Activated CD4-positive, alpha-beta T cell treated with anti-CD3 and anti-CD28 coated beads, Interleukin-2, amount 10 ng/mL, durations not matched to agents 24 days and 14 days (primary cell): ENCODE data around the gene HIF1A. TPM values are rescaled to one million over a fixed set of nuclear protein-coding genes. Genes with fewer than 3 reads are reported as not detected.

ENCODE experiments used
- DNase-seq: peaks from one replicate; pipeline ENCODE4 v3.0.0; 2022
- H3K27ac Mint-ChIP-seq: one replicate; pipeline ENCODE4 v1.8.0; 2022; ENCODE audit warnings: mild to moderate bottlenecking, mixed read lengths
- H3K27me3 Mint-ChIP-seq: one replicate; pipeline ENCODE4 v1.8.0; 2022; ENCODE audit warnings: mixed read lengths
- H3K36me3 Mint-ChIP-seq: one replicate; pipeline ENCODE4 v1.8.0; 2022; ENCODE audit warnings: low read depth, mild to moderate bottlenecking, mixed read lengths
- H3K4me1 Mint-ChIP-seq: one replicate; pipeline ENCODE4 v1.8.0; 2021; ENCODE audit warnings: mixed read lengths
- H3K4me3 Mint-ChIP-seq: one replicate; pipeline ENCODE4 v1.8.0; 2022; ENCODE audit warnings: mild to moderate bottlenecking, moderate library complexity, mixed read lengths
- H3K9me3 Mint-ChIP-seq: one replicate; pipeline ENCODE4 v1.8.0; 2021; ENCODE audit warnings: mixed read lengths
- intact Hi-C: fragments of 100-400 bp; cut with micrococcal nuclease; formaldehyde crosslinking; loops from one replicate; pipeline ENCODE4 v1.15.1; 2023
- total RNA-seq: library from RNA; stranded (reverse); gene quantifications from 2 replicates; pipeline ENCODE4 v1.2.3, GENCODE V29; 2022

HIF1A gene
- total RNA-seq, 1 donor from 2014 or later = 181 TPM

- Mint-ChIP-seq H3K4me3 (peak overlapping the region; percentile 70), H3K36me3 (peaks cover 7% of the 10 kb centered on the region), H3K9me3 (peaks cover 3% of the 10 kb centered on the region), H3K27ac (peak overlapping the region; percentile 95), H3K27me3 (no peaks in the 10 kb centered on the region), H3K4me1 (peaks cover 62% of the 10 kb centered on the region)
- intact Hi-C loops = loop anchor here (1.0 to 5.0 kb wide), 13 partner anchors 10 to 909 kb away; partner anchors contain the start of gene HIF1A
- peak; percentile 71 for DNase-seq
These were observed 33.6 kb upstream of the HIF1A start for GRCh38 chr14:61661471-61662400.

- H3K36me3 Mint-ChIP-seq = peaks cover 4% of the 10 kb centered on the region
- H3K4me3 Mint-ChIP-seq = peak overlapping the region; percentile 70
- peaks cover 66% of the 10 kb centered on the region for H3K4me1 Mint-ChIP-seq
- H3K27ac Mint-ChIP-seq = peak overlapping the region; percentile 95
- no peaks in the 10 kb centered on the region for H3K27me3 Mint-ChIP-seq
- intact Hi-C loops = loop anchor here (1.0 to 5.0 kb wide), 10 partner anchors 9 to 910 kb away; partner anchors contain the start of gene HIF1A
- DNase-seq = peak; percentile 90
- H3K9me3 Mint-ChIP-seq = peaks cover 3% of the 10 kb centered on the region
These were observed 32.6 kb upstream of the HIF1A start for GRCh38 chr14:61662437-61663311.

GRCh38 chr14:61663312-61663979 lies 31.9 kb upstream of the HIF1A start:
- Mint-ChIP-seq H3K9me3 (no peaks in the 10 kb centered on the region), H3K4me1 (peaks cover 66% of the 10 kb centered on the region), H3K27ac (peak overlapping the region; percentile 95), H3K27me3 (no peaks in the 10 kb centered on the region), H3K4me3 (peak overlapping the region; percentile 70), H3K36me3 (peaks cover 2% of the 10 kb centered on the region)
- intact Hi-C loops = loop anchor here (5.0 kb wide), 2 partner anchors 321 to 911 kb away; no protein-coding TSS in a partner anchor
- DNase-seq = peak; percentile 64

GRCh38 chr14:61668282-61668681 lies 27.0 kb upstream of the HIF1A start:
- Mint-ChIP-seq H3K9me3 (no peaks in the 10 kb centered on the region), H3K27me3 (no peaks in the 10 kb centered on the region), H3K27ac (no peak overlapping the region), H3K36me3 (no peaks in the 10 kb centered on the region), H3K4me3 (no peak overlapping the region), H3K4me1 (peaks cover 35% of the 10 kb centered on the region)
- DNase-seq = peak; percentile 62
- intact Hi-C loops = no loop called here

GRCh38 chr14:61670576-61670975 lies 24.7 kb upstream of the HIF1A start:
- no peak overlapping the region for H3K27ac Mint-ChIP-seq
- H3K9me3 Mint-ChIP-seq = no peaks in the 10 kb centered on the region
- no peaks in the 10 kb centered on the region for H3K27me3 Mint-ChIP-seq
- H3K4me1 Mint-ChIP-seq = peaks cover 26% of the 10 kb centered on the region
- peak; percentile 63 for DNase-seq
- intact Hi-C loops = loop anchor here (2.0 kb wide), 1 partner anchor 76 kb away; no protein-coding TSS in a partner anchor
- H3K36me3 Mint-ChIP-seq = peaks cover 1% of the 10 kb centered on the region
- H3K4me3 Mint-ChIP-seq = no peak overlapping the region

GRCh38 chr14:61671082-61671481 lies 24.2 kb upstream of the HIF1A start:
- no peak overlapping the region for H3K4me3 Mint-ChIP-seq
- intact Hi-C loops = loop anchor here (1.0 to 2.0 kb wide), 4 partner anchors 9 to 76 kb away; partner anchors contain the start of gene HIF1A

GRCh38 chr14:61672796-61673195 lies 22.5 kb upstream of the HIF1A start:
- H3K36me3 Mint-ChIP-seq = peaks cover 1% of the 10 kb centered on the region
- intact Hi-C loops = no loop called here
- no peaks in the 10 kb centered on the region for H3K27me3 Mint-ChIP-seq
- H3K9me3 Mint-ChIP-seq = no peaks in the 10 kb centered on the region
- H3K4me1 Mint-ChIP-seq = peaks cover 15% of the 10 kb centered on the region
- no peak overlapping the region for H3K4me3 Mint-ChIP-seq
- peak; percentile 50 for DNase-seq
- H3K27ac Mint-ChIP-seq = no peak overlapping the region

More at GRCh38 chr14:61671082-61671481, 24.2 kb upstream of the HIF1A start:
- Mint-ChIP-seq H3K36me3 (peaks cover 1% of the 10 kb centered on the region), H3K4me1 (peaks cover 23% of the 10 kb centered on the region), H3K9me3 (no peaks in the 10 kb centered on the region), H3K27ac (no peak overlapping the region), H3K27me3 (no peaks in the 10 kb centered on the region)
- peak; percentile 84 for DNase-seq

GRCh38 chr14:61673305-61673704 lies 22.0 kb upstream of the HIF1A start:
- H3K9me3 Mint-ChIP-seq = no peaks in the 10 kb centered on the region
- intact Hi-C loops = no loop called here
- DNase-seq = no peak
- H3K27me3 Mint-ChIP-seq = no peaks in the 10 kb centered on the region
- peaks cover 1% of the 10 kb centered on the region for H3K36me3 Mint-ChIP-seq
- H3K27ac Mint-ChIP-seq = no peak overlapping the region
- peaks cover 15% of the 10 kb centered on the region for H3K4me1 Mint-ChIP-seq
- H3K4me3 Mint-ChIP-seq = no peak overlapping the region

- intact Hi-C loops = no loop called here
- Mint-ChIP-seq H3K27ac (no peak overlapping the region), H3K4me1 (peaks cover 15% of the 10 kb centered on the region), H3K27me3 (no peaks in the 10 kb centered on the region), H3K9me3 (no peaks in the 10 kb centered on the region), H3K4me3 (no peak overlapping the region), H3K36me3 (peaks cover 1% of the 10 kb centered on the region)
- no peak for DNase-seq
These were observed 20.0 kb upstream of the HIF1A start for GRCh38 chr14:61675291-61675690.

- peaks cover 9% of the 10 kb centered on the region for H3K4me1 Mint-ChIP-seq
- no peak overlapping the region for H3K27ac Mint-ChIP-seq
- H3K9me3 Mint-ChIP-seq = no peaks in the 10 kb centered on the region
- H3K4me3 Mint-ChIP-seq = no peak overlapping the region
- H3K27me3 Mint-ChIP-seq = no peaks in the 10 kb centered on the region
- no peak for DNase-seq
- peaks cover 1% of the 10 kb centered on the region for H3K36me3 Mint-ChIP-seq
- intact Hi-C loops = no loop called here
These were observed 17.8 kb upstream of the HIF1A start for GRCh38 chr14:61677479-61677878.

GRCh38 chr14:61678975-61679374 lies 16.3 kb upstream of the HIF1A start:
- peak; percentile 50 for DNase-seq
- no peaks in the 10 kb centered on the region for H3K27me3 Mint-ChIP-seq
- peaks cover 1% of the 10 kb centered on the region for H3K36me3 Mint-ChIP-seq
- no peak overlapping the region for H3K4me3 Mint-ChIP-seq
- H3K27ac Mint-ChIP-seq = no peak overlapping the region
- H3K9me3 Mint-ChIP-seq = no peaks in the 10 kb centered on the region
- intact Hi-C loops = no loop called here
- peaks cover 10% of the 10 kb centered on the region for H3K4me1 Mint-ChIP-seq

GRCh38 chr14:61681413-61681812 lies 13.9 kb upstream of the HIF1A start:
- peaks cover 10% of the 10 kb centered on the region for H3K4me1 Mint-ChIP-seq
- DNase-seq = no peak
- no peak overlapping the region for H3K4me3 Mint-ChIP-seq
- no peaks in the 10 kb centered on the region for H3K36me3 Mint-ChIP-seq
- no peaks in the 10 kb centered on the region for H3K27me3 Mint-ChIP-seq
- H3K9me3 Mint-ChIP-seq = no peaks in the 10 kb centered on the region
- H3K27ac Mint-ChIP-seq = no peak overlapping the region
- intact Hi-C loops = no loop called here

- peaks cover 1% of the 10 kb centered on the region for H3K36me3 Mint-ChIP-seq
- intact Hi-C loops = no loop called here
- DNase-seq = no peak
- H3K4me1 Mint-ChIP-seq = peaks cover 10% of the 10 kb centered on the region
- no peak overlapping the region for H3K27ac Mint-ChIP-seq
- peaks cover 2% of the 10 kb centered on the region for H3K27me3 Mint-ChIP-seq
- H3K9me3 Mint-ChIP-seq = no peaks in the 10 kb centered on the region
- H3K4me3 Mint-ChIP-seq = no peak overlapping the region
These were observed 12.2 kb upstream of the HIF1A start for GRCh38 chr14:61683108-61683507.
